Osteocyte (in vitro differentiated cells): ENCODE results near the gene ATXN1. TPM values are rescaled to one million over a fixed set of nuclear protein-coding genes. Genes with fewer than 3 reads are reported as not detected.

ENCODE experiments used
- DNase-seq: peaks from one replicate; pipeline ENCODE4 v3.0.0; 2021; ENCODE audit warnings: mixed read lengths; ENCODE audit not compliant: unreplicated experiment; ENCODE audit errors: extremely low spot score
- H3K27ac Mint-ChIP-seq: one replicate; pipeline ENCODE4 v1.8.0; 2021; ENCODE audit warnings: mild to moderate bottlenecking, mixed read lengths; ENCODE audit not compliant: unreplicated experiment
- H3K27me3 Mint-ChIP-seq: one replicate; pipeline ENCODE4 v1.8.0; 2021; ENCODE audit warnings: mixed read lengths; ENCODE audit not compliant: unreplicated experiment
- H3K36me3 Mint-ChIP-seq: one replicate; pipeline ENCODE4 v1.8.0; 2021; ENCODE audit warnings: mixed read lengths; ENCODE audit not compliant: unreplicated experiment
- H3K4me1 Mint-ChIP-seq: one replicate; pipeline ENCODE4 v1.8.0; 2021; ENCODE audit warnings: mixed read lengths; ENCODE audit not compliant: unreplicated experiment
- H3K4me3 Mint-ChIP-seq: one replicate; pipeline ENCODE4 v1.8.0; 2021; ENCODE audit warnings: mild to moderate bottlenecking, moderate library complexity, mixed read lengths; ENCODE audit not compliant: unreplicated experiment
- H3K9me3 Mint-ChIP-seq: one replicate; pipeline ENCODE4 v1.8.0; 2021; ENCODE audit warnings: mixed read lengths; ENCODE audit not compliant: unreplicated experiment
- total RNA-seq: library from RNA; stranded (reverse); gene quantifications from 2 replicates; pipeline ENCODE4 v1.2.1, GENCODE V29; 2021
- TF ChIP-seq, protein P1 (sequence below): fragments of 200-600 bp; sonication (generic); IDR thresholded peaks from 2 replicates; pipeline ENCODE4 v1.5.0; 2021; ENCODE audit warnings: antibody characterized with exemption, mild to moderate bottlenecking, moderate library complexity

Gene ATXN1
- total RNA-seq, 1 donor from 2014 or later = 54.4 TPM

- DNase-seq = no peak
- TF ChIP-seq, protein P1, sequence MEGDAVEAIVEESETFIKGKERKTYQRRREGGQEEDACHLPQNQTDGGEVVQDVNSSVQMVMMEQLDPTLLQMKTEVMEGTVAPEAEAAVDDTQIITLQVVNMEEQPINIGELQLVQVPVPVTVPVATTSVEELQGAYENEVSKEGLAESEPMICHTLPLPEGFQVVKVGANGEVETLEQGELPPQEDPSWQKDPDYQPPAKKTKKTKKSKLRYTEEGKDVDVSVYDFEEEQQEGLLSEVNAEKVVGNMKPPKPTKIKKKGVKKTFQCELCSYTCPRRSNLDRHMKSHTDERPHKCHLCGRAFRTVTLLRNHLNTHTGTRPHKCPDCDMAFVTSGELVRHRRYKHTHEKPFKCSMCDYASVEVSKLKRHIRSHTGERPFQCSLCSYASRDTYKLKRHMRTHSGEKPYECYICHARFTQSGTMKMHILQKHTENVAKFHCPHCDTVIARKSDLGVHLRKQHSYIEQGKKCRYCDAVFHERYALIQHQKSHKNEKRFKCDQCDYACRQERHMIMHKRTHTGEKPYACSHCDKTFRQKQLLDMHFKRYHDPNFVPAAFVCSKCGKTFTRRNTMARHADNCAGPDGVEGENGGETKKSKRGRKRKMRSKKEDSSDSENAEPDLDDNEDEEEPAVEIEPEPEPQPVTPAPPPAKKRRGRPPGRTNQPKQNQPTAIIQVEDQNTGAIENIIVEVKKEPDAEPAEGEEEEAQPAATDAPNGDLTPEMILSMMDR = no peak
- H3K4me3 Mint-ChIP-seq = no peak overlapping the region
- peaks cover 3% of the 10 kb centered on the region for H3K36me3 Mint-ChIP-seq
- H3K27ac Mint-ChIP-seq = no peak overlapping the region
- H3K27me3 Mint-ChIP-seq = no peaks in the 10 kb centered on the region
- no peaks in the 10 kb centered on the region for H3K9me3 Mint-ChIP-seq
- H3K4me1 Mint-ChIP-seq = peaks cover 31% of the 10 kb centered on the region
Observed at GRCh38 chr6:16696496-16696895, 64.8 kb downstream of the ATXN1 start.

DNA sequence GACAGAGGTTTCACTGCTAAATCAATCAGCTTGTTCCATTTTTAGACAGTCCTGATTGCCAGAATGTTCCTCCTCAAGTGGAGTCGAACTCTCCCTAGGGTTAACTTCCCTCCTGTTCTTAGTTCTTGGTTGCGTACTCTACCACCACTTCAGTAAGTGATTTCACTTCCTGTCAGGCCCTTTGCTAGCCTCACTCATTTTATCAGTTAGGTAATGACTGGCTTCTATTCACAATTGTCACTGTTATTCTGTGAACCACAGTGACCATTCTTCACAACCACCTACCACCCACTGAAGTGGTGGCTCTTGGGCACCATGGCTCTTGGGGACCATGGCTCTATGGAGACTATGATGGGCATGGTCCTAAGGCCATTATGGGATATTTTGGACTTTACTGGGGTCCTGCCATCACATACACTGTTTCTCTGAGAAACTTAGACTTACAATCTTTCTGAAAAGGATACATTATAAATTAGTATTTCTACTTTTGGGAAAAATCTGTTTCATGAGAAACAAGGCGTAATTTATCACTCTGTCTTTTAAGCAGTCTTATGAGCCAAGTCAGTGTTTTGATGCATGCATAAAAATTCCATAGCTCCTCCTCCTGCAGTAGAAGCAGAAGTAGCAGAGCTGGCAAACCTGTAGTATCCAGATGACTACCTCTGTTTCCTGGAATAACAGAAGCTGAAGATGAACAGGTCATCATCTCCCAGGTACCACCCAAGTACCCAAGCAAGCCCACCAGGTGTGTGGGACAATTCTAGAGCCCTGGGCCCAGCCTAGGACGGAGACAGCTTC lies 66.3 kb downstream of the ATXN1 start:
- H3K9me3 Mint-ChIP-seq = no peaks in the 10 kb centered on the region
- no peak for DNase-seq
- no peak overlapping the region for H3K27ac Mint-ChIP-seq
- peaks cover 2% of the 10 kb centered on the region for H3K36me3 Mint-ChIP-seq
- peaks cover 26% of the 10 kb centered on the region for H3K4me1 Mint-ChIP-seq
- TF ChIP-seq, protein P1 = no peak
- H3K4me3 Mint-ChIP-seq = no peak overlapping the region
- no peaks in the 10 kb centered on the region for H3K27me3 Mint-ChIP-seq

DNA sequence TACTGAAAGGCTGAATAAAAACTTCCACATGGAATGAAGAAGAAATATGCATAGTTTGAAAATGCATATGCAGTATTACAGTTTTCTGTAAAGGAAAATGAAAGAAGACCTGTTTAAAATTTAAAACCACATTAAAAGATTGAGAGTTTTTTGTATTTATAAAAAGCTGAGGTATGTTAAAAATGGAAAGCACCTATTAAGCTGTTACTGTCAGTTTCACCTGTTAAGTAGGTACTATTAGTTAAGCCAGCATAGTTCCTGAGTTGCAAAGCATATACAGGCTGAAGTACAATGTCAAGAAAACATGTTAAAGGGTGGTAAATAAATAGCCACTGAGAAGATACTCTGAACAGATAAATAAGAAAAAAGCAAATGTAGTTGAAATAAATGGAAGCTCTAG lies 69.9 kb downstream of the ATXN1 start:
- H3K27me3 Mint-ChIP-seq = no peaks in the 10 kb centered on the region
- no peak for DNase-seq
- TF ChIP-seq, protein P1 = no peak
- H3K4me3 Mint-ChIP-seq = no peak overlapping the region
- no peaks in the 10 kb centered on the region for H3K9me3 Mint-ChIP-seq
- peaks cover 2% of the 10 kb centered on the region for H3K36me3 Mint-ChIP-seq
- H3K4me1 Mint-ChIP-seq = peaks cover 13% of the 10 kb centered on the region
- no peak overlapping the region for H3K27ac Mint-ChIP-seq

- TF ChIP-seq, protein P1 = no peak
- H3K4me3 Mint-ChIP-seq = no peak overlapping the region
- H3K27me3 Mint-ChIP-seq = no peaks in the 10 kb centered on the region
- H3K36me3 Mint-ChIP-seq = peaks cover 2% of the 10 kb centered on the region
- no peak for DNase-seq
- H3K4me1 Mint-ChIP-seq = peaks cover 16% of the 10 kb centered on the region
- no peaks in the 10 kb centered on the region for H3K9me3 Mint-ChIP-seq
- no peak overlapping the region for H3K27ac Mint-ChIP-seq
Observed at GRCh38 chr6:16690608-16691142, 70.6 kb downstream of the ATXN1 start.

DNA sequence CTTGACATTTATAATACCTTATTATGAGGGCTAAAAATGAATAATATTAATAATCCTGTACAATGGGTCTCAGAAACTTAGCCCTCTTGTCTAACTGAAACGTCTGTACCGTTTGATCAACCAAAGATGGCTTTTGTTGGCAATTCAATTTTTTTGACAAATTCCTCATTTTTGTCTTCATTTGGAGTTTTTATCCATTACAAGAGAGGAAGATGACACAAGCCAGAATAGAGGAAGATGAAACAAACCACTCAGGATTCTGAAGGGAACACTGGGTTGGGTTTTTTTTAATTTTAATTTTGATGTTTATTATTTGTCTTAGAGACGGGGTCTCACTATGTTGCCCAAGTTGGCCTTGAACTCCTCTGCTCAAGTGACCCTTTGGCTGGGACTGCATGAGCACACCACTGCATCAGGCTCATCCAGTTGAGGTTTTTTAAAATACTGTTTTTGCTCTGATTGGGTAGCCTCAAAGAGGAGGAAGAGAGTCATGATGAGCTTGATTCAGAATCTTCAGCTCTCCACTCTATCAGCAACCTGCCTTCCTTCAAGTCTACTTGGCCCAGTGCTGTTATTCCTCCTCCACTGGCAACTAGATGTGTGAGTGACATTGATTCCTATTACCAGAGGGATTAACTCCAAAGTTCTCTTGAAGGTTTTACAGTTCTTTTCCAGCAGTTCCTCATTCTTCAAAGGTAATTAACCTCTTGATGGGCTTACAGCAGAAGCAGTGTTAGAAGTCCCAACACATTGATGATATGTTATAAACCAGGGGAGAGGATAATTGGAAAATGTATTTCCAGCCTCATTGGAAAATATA lies 71.3 kb downstream of the ATXN1 start:
- Mint-ChIP-seq H3K27me3 (no peaks in the 10 kb centered on the region), H3K36me3 (peaks cover 2% of the 10 kb centered on the region), H3K27ac (peak overlapping the region; percentile 65), H3K9me3 (no peaks in the 10 kb centered on the region), H3K4me3 (no peak overlapping the region), H3K4me1 (peaks cover 19% of the 10 kb centered on the region)
- TF ChIP-seq, protein P1 = no peak
- no peak for DNase-seq
